Central memory CD8-positive, alpha-beta T cell (primary cell): ENCODE data around the gene KLK11.

Experiments
- ATAC-seq: fragments of 150-1000 bp; cut with Tn5 transposase; replicated peaks from 2 replicates; pipeline ENCODE4 v1.10.0; 2022; ENCODE audit warnings: mild to moderate bottlenecking, moderate FRiP score, moderate number of reproducible peaks; ENCODE audit not compliant: poor library complexity, severe bottlenecking; ENCODE audit errors: extremely low read depth
- DNase-seq, 2 donors: peaks; one replicate each; pipeline ENCODE4 v3.0.0; 2021; ENCODE audit warnings: low spot score in 2 of 2
- H3K27ac Mint-ChIP-seq: one replicate; pipeline ENCODE4 v1.8.0; 2022; ENCODE audit warnings: low read depth, mild to moderate bottlenecking, moderate library complexity, mixed read lengths
- H3K27me3 Mint-ChIP-seq: one replicate; pipeline ENCODE4 v1.8.0; 2022; ENCODE audit warnings: mixed read lengths
- H3K36me3 Mint-ChIP-seq: one replicate; pipeline ENCODE4 v1.8.0; 2022; ENCODE audit warnings: mild to moderate bottlenecking, moderate library complexity, mixed read lengths; ENCODE audit not compliant: insufficient read depth
- H3K4me1 Mint-ChIP-seq: one replicate; pipeline ENCODE4 v1.8.0; 2022; ENCODE audit warnings: mixed read lengths
- H3K4me3 Mint-ChIP-seq: one replicate; pipeline ENCODE4 v1.8.0; 2022; ENCODE audit warnings: mild to moderate bottlenecking, moderate library complexity, mixed read lengths
- H3K9me3 Mint-ChIP-seq: one replicate; pipeline ENCODE4 v1.8.0; 2022; ENCODE audit warnings: mixed read lengths

The KLK11 gene

GRCh38 chr19:51026554-51026831 is at the start of gene KLK11:
Gene KLK11, minus strand, starts transcription at chr19:51026616. Its CDS starts 985 bp downstream, at chr19:51025631.
- no peak within 1 kb of the TSS for H3K4me3 Mint-ChIP-seq
- peaks cover 79% of the 10 kb centered on the region for H3K27me3 Mint-ChIP-seq
- DNase-seq, result no peak
- ATAC-seq, result no peak
- no peak within 1 kb of the TSS for H3K27ac Mint-ChIP-seq
- no peaks in the 10 kb centered on the region for H3K9me3 Mint-ChIP-seq
- H3K4me1 Mint-ChIP-seq, result no peaks in the 10 kb centered on the region
- no peaks in the 10 kb centered on the region for H3K36me3 Mint-ChIP-seq

GRCh38 chr19:51075998-51076397 is 49.6 kb upstream of the KLK11 start:
- ATAC-seq (no peak), DNase-seq (no peak)
- no peaks in the 10 kb centered on the region for H3K9me3 Mint-ChIP-seq
- H3K4me1 Mint-ChIP-seq, result no peaks in the 10 kb centered on the region
- no peak overlapping the region for H3K27ac Mint-ChIP-seq
- peaks cover 40% of the 10 kb centered on the region for H3K27me3 Mint-ChIP-seq
- H3K4me3 Mint-ChIP-seq, result no peak overlapping the region
- H3K36me3 Mint-ChIP-seq, result peaks cover 2% of the 10 kb centered on the region

GRCh38 chr19:51071095-51071405 is 44.6 kb upstream of the KLK11 start:
- H3K36me3 Mint-ChIP-seq, result no peaks in the 10 kb centered on the region

GRCh38 chr19:51070334-51071094 is 44.1 kb upstream of the KLK11 start:
- Mint-ChIP-seq H3K27ac (no peak overlapping the region), H3K4me3 (no peak overlapping the region)

More at GRCh38 chr19:51071095-51071405, 44.6 kb upstream of the KLK11 start:
- Mint-ChIP-seq H3K4me1 (no peaks in the 10 kb centered on the region), H3K9me3 (no peaks in the 10 kb centered on the region), H3K27me3 (peaks cover 46% of the 10 kb centered on the region), H3K4me3 (no peak overlapping the region), H3K27ac (no peak overlapping the region)
- DNase-seq (no peak), ATAC-seq (no peak)

GRCh38 chr19:51066393-51067186 is 40.2 kb upstream of the KLK11 start:
- DNase-seq (no peak), ATAC-seq (no peak)
- peaks cover under 1% of the 10 kb centered on the region for H3K9me3 Mint-ChIP-seq
- peaks cover 1% of the 10 kb centered on the region for H3K36me3 Mint-ChIP-seq
- H3K4me1 Mint-ChIP-seq, result no peaks in the 10 kb centered on the region
- H3K27ac Mint-ChIP-seq, result no peak overlapping the region
- H3K4me3 Mint-ChIP-seq, result no peak overlapping the region
- peaks cover 39% of the 10 kb centered on the region for H3K27me3 Mint-ChIP-seq

More at GRCh38 chr19:51070334-51071094, 44.1 kb upstream of the KLK11 start:
- Mint-ChIP-seq H3K9me3 (no peaks in the 10 kb centered on the region), H3K27me3 (peaks cover 49% of the 10 kb centered on the region), H3K4me1 (no peaks in the 10 kb centered on the region), H3K36me3 (peaks cover 1% of the 10 kb centered on the region)
- no peak for DNase-seq
- no peak for ATAC-seq

GRCh38 chr19:51065221-51065960 is 39.0 kb upstream of the KLK11 start:
- Mint-ChIP-seq H3K36me3 (peaks cover 1% of the 10 kb centered on the region), H3K4me3 (peak overlapping the region; percentile 26), H3K4me1 (no peaks in the 10 kb centered on the region), H3K27ac (no peak overlapping the region), H3K27me3 (peaks cover 51% of the 10 kb centered on the region), H3K9me3 (peaks cover 6% of the 10 kb centered on the region)
- ATAC-seq (no peak), DNase-seq (no peak)

GRCh38 chr19:51064534-51065220 is 38.3 kb upstream of the KLK11 start, which contains the start of gene KLK13:
Gene KLK13, minus strand, starts transcription at chr19:51065092. Its CDS starts 25 bp downstream, at chr19:51065067.
- H3K27ac Mint-ChIP-seq, result no peak within 1 kb of the TSS
- H3K4me1 Mint-ChIP-seq, result no peaks in the 10 kb centered on the region
- peaks cover 1% of the 10 kb centered on the region for H3K36me3 Mint-ChIP-seq
- H3K9me3 Mint-ChIP-seq, result peaks cover 6% of the 10 kb centered on the region
- DNase-seq, result no peak
- ATAC-seq, result no peak
- peak within 1 kb of the TSS; percentile 26 for H3K4me3 Mint-ChIP-seq
- H3K27me3 Mint-ChIP-seq, result peaks cover 52% of the 10 kb centered on the region

- ATAC-seq, result no peak
- Mint-ChIP-seq H3K36me3 (peaks cover 1% of the 10 kb centered on the region), H3K4me1 (no peaks in the 10 kb centered on the region), H3K27me3 (peaks cover 52% of the 10 kb centered on the region), H3K9me3 (peaks cover 6% of the 10 kb centered on the region), H3K4me3 (no peak overlapping the region), H3K27ac (no peak overlapping the region)
- no peak for DNase-seq
Measured at GRCh38 chr19:51063664-51064063, 37.2 kb upstream of the KLK11 start.

- Mint-ChIP-seq H3K9me3 (peaks cover 6% of the 10 kb centered on the region), H3K27me3 (peaks cover 40% of the 10 kb centered on the region)
- DNase-seq, result no peak
Measured at GRCh38 chr19:51060973-51061372, 34.6 kb upstream of the KLK11 start.

GRCh38 chr19:51060336-51060735 is 33.9 kb upstream of the KLK11 start:
- Mint-ChIP-seq H3K36me3 (no peaks in the 10 kb centered on the region), H3K27ac (no peak overlapping the region), H3K27me3 (peaks cover 40% of the 10 kb centered on the region), H3K4me3 (no peak overlapping the region), H3K9me3 (peaks cover 6% of the 10 kb centered on the region), H3K4me1 (no peaks in the 10 kb centered on the region)
- ATAC-seq (no peak), DNase-seq (no peak)

More at GRCh38 chr19:51060973-51061372, 34.6 kb upstream of the KLK11 start:
- Mint-ChIP-seq H3K4me1 (no peaks in the 10 kb centered on the region), H3K4me3 (no peak overlapping the region), H3K36me3 (peaks cover 1% of the 10 kb centered on the region), H3K27ac (no peak overlapping the region)
- ATAC-seq, result no peak

GRCh38 chr19:51059715-51060114 is 33.3 kb upstream of the KLK11 start:
- Mint-ChIP-seq H3K9me3 (peaks cover 6% of the 10 kb centered on the region), H3K27me3 (peaks cover 45% of the 10 kb centered on the region), H3K36me3 (no peaks in the 10 kb centered on the region), H3K27ac (no peak overlapping the region), H3K4me3 (no peak overlapping the region), H3K4me1 (no peaks in the 10 kb centered on the region)
- DNase-seq, result no peak
- no peak for ATAC-seq

- Mint-ChIP-seq H3K4me1 (no peaks in the 10 kb centered on the region), H3K4me3 (no peak overlapping the region), H3K9me3 (no peaks in the 10 kb centered on the region), H3K27ac (no peak overlapping the region), H3K27me3 (peaks cover 47% of the 10 kb centered on the region), H3K36me3 (peaks cover under 1% of the 10 kb centered on the region)
- no peak for ATAC-seq
- DNase-seq, result no peak
Measured at GRCh38 chr19:51055866-51056265, 29.4 kb upstream of the KLK11 start.
